ENCODE data around the gene TMEM150A.
A peak's percentile ranks its signal among the peaks of the same experiment; 100 is the strongest.
"Not testable (repeated sequence)": the region's sequence is repeated elsewhere in the genome, so short reads cannot be mapped to it uniquely, and the experiment has no call there.

The TMEM150A gene

GRCh38 chr2:85566265-85566664, 36.2 kb downstream of the TMEM150A start:
- DNase-seq (ENCODE audit: low read depth in 3 of 3): no peak

GRCh38 chr2:85564144-85564563, 38.3 kb downstream of the TMEM150A start:
- no peak for DNase-seq (ENCODE audit: low read depth in 3 of 3)

- peak; percentile 89 to 94 (median 92) for DNase-seq (ENCODE audit: low read depth in 3 of 3)
Observed at GRCh38 chr2:85561280-85562212, 41.0 kb downstream of the TMEM150A start, which contains the start of gene GGCX. TSS of gene GGCX (minus strand) at chr2:85561493. CDS start at chr2:85561428, 65 bp downstream.

- DNase-seq (ENCODE audit: low read depth in 3 of 3): no peak
Observed at GRCh38 chr2:85560812-85561279, 41.7 kb downstream of the TMEM150A start.

- not testable (repeated sequence) for DNase-seq (ENCODE audit: low read depth in 3 of 3)
Observed at GRCh38 chr2:85560403-85560726, 42.1 kb downstream of the TMEM150A start.

GRCh38 chr2:85558160-85558559, 44.3 kb downstream of the TMEM150A start:
- DNase-seq (ENCODE audit: low read depth in 3 of 3): no peak

- no peak for DNase-seq (ENCODE audit: low read depth in 3 of 3)
Observed at GRCh38 chr2:85557130-85557529, 45.4 kb downstream of the TMEM150A start.

- DNase-seq (ENCODE audit: low read depth in 3 of 3): no peak
Observed at GRCh38 chr2:85554980-85555612, 47.4 kb downstream of the TMEM150A start.

- DNase-seq (ENCODE audit: low read depth in 3 of 3): no peak
Observed at GRCh38 chr2:85553184-85553583, 49.3 kb downstream of the TMEM150A start.

GRCh38 chr2:85551698-85552678, 50.5 kb downstream of the TMEM150A start:
- peak; percentile 75 to 83 (median 83) for DNase-seq (ENCODE audit: low read depth in 3 of 3)

- DNase-seq (ENCODE audit: low read depth in 3 of 3): no peak
Observed at GRCh38 chr2:85550486-85550885, 52.0 kb downstream of the TMEM150A start.

GRCh38 chr2:85549826-85550225, 52.7 kb downstream of the TMEM150A start:
- no peak for DNase-seq (ENCODE audit: low read depth in 3 of 3)

- no peak for DNase-seq (ENCODE audit: low read depth in 3 of 3)
Observed at GRCh38 chr2:85549095-85549494, 53.4 kb downstream of the TMEM150A start.

GRCh38 chr2:85548608-85548900, 53.9 kb downstream of the TMEM150A start:
- no peak for DNase-seq (ENCODE audit: low read depth in 3 of 3)

Data from stimulated activated CD4-positive, alpha-beta T cell treated with anti-CD3 and anti-CD28 coated beads, TNF-alpha, amount 100 ng/mL, for 24 hours (primary cell).